ENCODE measurements around the gene LIF.
"Not testable (repeated sequence)": the region's sequence is repeated elsewhere in the genome, so short reads cannot be mapped to it uniquely, and the experiment has no call there.

Gene LIF

GRCh38 chr22:30204742-30205111 is 41.8 kb downstream of the LIF start:
- no peak for TF ChIP-seq CTCF (IDR thresholded peaks at IDR 0.05; ENCODE audit: insufficient read depth, low read depth, low read length, missing control alignments)
- H3K4me3 ChIP-seq (ENCODE audit: low read depth, low read length): no peak overlapping the region
- DNase-seq (ENCODE audit: low read depth): no peak

DNA sequence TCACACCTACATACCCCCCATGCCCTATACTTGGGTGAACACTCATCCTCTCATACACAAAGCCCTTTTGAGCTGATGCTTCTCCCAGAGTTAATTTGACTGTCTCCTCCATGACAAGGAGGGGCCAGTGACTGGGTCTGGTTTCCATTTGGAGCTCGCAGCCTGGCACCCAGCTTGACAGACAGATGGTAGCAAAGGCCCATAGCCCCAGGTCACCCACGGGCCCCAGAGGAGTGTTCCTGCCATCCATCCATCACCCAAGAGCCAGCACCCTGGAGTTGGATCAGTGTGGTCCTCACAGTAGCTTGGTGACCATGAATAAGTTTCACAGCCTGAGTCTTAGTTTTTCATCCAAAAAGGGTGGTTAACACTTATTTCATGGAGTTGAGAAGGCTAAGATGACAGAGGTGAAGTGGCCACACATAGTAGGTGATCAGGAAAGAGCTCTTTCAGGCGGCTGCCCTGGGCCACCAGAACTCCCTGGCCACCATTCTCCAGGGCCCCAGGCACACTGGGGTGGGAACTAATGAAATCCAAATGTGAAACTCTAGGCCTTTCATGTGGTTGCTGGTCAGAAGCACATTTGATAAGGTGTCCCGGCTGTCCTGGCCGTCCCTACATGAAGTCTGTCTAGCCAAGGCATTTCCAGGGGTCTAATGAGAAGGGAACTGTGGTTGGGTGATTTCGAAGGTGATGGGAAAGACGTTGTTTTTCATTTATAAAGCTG is 42.4 kb downstream of the LIF start:
- no peak for TF ChIP-seq CTCF (IDR thresholded peaks at IDR 0.05; ENCODE audit: insufficient read depth, low read depth, low read length, missing control alignments)
- no peak overlapping the region for H3K4me3 ChIP-seq (ENCODE audit: low read depth, low read length)
- DNase-seq (ENCODE audit: low read depth): no peak

DNA sequence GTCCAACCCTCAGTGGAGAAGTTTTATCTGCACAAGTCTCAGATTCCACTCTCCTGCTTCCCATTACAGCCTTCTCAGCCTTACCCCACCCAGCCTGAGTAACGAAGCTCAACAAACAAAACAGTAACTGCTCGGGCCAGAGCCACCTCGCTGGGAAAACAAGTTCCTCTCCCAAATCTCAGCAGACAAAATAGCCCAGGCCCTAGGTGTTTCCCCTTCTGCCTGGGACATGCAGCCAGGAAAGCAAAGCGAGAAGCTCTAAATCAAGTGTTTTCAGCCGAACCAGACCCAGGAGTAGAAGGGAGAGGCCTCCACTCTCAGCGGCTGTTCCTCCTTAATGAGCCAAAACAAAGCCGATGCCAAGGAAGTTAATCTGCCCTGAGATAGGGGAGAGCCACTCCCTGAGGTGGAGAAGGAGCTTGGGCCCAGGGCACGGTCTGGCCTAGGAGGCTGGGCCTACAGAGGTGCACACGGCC is 44.0 kb downstream of the LIF start:
- H3K4me3 ChIP-seq (ENCODE audit: low read depth, low read length): no peak overlapping the region
- no peak for TF ChIP-seq CTCF (IDR thresholded peaks at IDR 0.05; ENCODE audit: insufficient read depth, low read depth, low read length, missing control alignments)
- DNase-seq (ENCODE audit: low read depth): no peak

- no peak for TF ChIP-seq CTCF (IDR thresholded peaks at IDR 0.05; ENCODE audit: insufficient read depth, low read depth, low read length, missing control alignments)
- H3K4me3 ChIP-seq (ENCODE audit: low read depth, low read length): no peak overlapping the region
- no peak for DNase-seq (ENCODE audit: low read depth)
Measured at GRCh38 chr22:30201945-30202344, 44.6 kb downstream of the LIF start.

GRCh38 chr22:30200905-30201304 is 45.7 kb downstream of the LIF start:
- not testable (repeated sequence) for DNase-seq (ENCODE audit: low read depth); H3K4me3 ChIP-seq (ENCODE audit: low read depth, low read length)

DNA sequence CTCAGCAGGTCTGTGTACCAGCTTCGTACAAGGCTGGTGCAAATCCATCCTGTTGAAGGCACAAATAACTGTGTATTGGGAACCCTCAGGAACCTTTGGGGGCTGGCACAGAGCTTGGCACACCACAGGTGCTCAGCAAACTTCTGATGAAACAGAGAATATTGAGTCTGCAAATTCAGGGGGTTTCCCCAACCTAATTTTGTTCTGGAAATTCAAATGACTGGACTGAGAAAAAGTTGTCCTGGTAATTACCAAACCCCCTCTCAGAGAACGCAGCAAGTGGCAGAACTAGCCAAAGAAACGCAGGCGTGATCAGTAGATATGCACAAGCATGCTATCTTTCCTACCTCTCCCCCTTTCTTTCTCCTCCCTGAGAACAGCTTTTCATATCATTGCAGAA is 47.6 kb downstream of the LIF start:
- H3K4me3 ChIP-seq (ENCODE audit: low read depth, low read length): no peak overlapping the region
- TF ChIP-seq CTCF (IDR thresholded peaks at IDR 0.05; ENCODE audit: insufficient read depth, low read depth, low read length, missing control alignments): no peak
- no peak for DNase-seq (ENCODE audit: low read depth)

GRCh38 chr22:30198152-30198825 is 48.3 kb downstream of the LIF start:
- no peak for DNase-seq (ENCODE audit: low read depth)
- no peak overlapping the region for H3K4me3 ChIP-seq (ENCODE audit: low read depth, low read length)
- no peak for TF ChIP-seq CTCF (IDR thresholded peaks at IDR 0.05; ENCODE audit: insufficient read depth, low read depth, low read length, missing control alignments)
